H1 (cell line): Measurements from ENCODE around the gene AK2. TPM values are rescaled to one million over a fixed set of nuclear protein-coding genes. Genes with fewer than 3 reads are reported as not detected.

Source experiments
- E2F6 ChIP-seq: IDR thresholded peaks from 2 replicates; pipeline ENCODE4 v1.6.1; 2012; ENCODE audit warnings: inconsistent platforms
- polyA plus RNA-seq, 7 experiments: library from polyadenylated mRNA; depleted of rRNA in 3 of 7; stranded (reverse) in 5 of 7; unstranded in 2 of 7; fragments of >200 nt in 5 of 7; fragments of 200-250 nt in 2 of 7; gene quantifications; 1 replicate in 5 of 7; 2 replicates in 1 of 7; 4 replicates in 1 of 7; pipeline versions ENCODE4 v1.2.1 to v1.2.3, GENCODE V29; 2011 to 2013; ENCODE audit warnings: missing spikeins in 2 of 7, mixed read lengths in 2 of 7
- total RNA-seq: library from RNA; stranded (reverse); fragmentation: NEBNext Ultra II Directional; extraction: Animal tissue kit (Norgen Biotek cat#: 25700); gene quantifications from 2 replicates; pipeline ENCODE4 v1.2.1, GENCODE V29; 2021

Gene AK2
- total and polyA plus RNA-seq, 2 of the 8 experiments (the other 6 are each of a cell fraction or from before 2014, with no cell fraction given), result 92.3 to 137 TPM

GRCh38 chr1:33080373-33080772 lies 43.7 kb upstream of the AK2 start (continued):
- no peak for TF ChIP-seq E2F6
